AG09309 (cell line): ENCODE results near the gene NDC1.

Source experiments
- DNase-seq: peaks from one replicate; pipeline ENCODE4 v3.0.0-alpha.2; 2010; ENCODE audit warnings: low read depth
- H3K4me3 ChIP-seq: 2 replicates; pipeline ENCODE4 v1.5.1; 2011; ENCODE audit warnings: mild to moderate bottlenecking, low read depth, low read length, moderate library complexity; ENCODE audit not compliant: control insufficient read depth
- CTCF ChIP-seq: IDR thresholded peaks from 2 replicates; pipeline ENCODE4 v1.5.1; 2011; ENCODE audit warnings: mild to moderate bottlenecking, low read depth, low read length, inconsistent platforms; ENCODE audit not compliant: insufficient read depth, control insufficient read depth; ENCODE audit errors: missing control alignments

NDC1 gene

GRCh38 chr1:53716150-53716549 is 121.9 kb downstream of the NDC1 start:
- DNase-seq = no peak
- TF ChIP-seq CTCF = no peak
- no peak overlapping the region for H3K4me3 ChIP-seq

GRCh38 chr1:53715478-53715877 is 122.6 kb downstream of the NDC1 start:
- DNase-seq = no peak
- TF ChIP-seq CTCF = peak; percentile 47
- no peak overlapping the region for H3K4me3 ChIP-seq
